ENCODE results near the gene LIG4.

LIG4 gene

GRCh38 chr13:108193806-108194205, 21.5 kb downstream of the LIG4 start:
- no peak for DNase-seq

DNA sequence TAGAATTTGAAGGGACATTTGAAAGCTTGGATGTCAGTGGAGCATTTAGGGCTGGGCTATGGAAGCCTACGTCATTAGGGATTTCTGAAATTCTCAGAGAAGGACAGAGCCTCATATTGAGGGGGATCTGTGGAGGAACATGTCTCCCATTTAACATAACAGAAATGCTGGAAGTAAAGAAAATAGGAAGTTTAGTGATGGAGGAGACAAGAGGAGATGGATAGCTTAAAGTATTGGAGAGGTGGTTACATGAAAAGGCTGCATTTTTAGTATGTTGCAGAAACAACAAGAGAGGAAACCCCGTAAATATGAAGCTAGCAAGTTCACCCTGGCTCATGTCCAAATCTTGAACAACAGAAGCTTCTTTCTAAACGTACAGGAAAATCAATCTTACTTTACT, 24.4 kb downstream of the LIG4 start:
- DNase-seq: no peak

- no peak for DNase-seq
Observed at GRCh38 chr13:108188260-108188659, 27.1 kb downstream of the LIG4 start.

DNA sequence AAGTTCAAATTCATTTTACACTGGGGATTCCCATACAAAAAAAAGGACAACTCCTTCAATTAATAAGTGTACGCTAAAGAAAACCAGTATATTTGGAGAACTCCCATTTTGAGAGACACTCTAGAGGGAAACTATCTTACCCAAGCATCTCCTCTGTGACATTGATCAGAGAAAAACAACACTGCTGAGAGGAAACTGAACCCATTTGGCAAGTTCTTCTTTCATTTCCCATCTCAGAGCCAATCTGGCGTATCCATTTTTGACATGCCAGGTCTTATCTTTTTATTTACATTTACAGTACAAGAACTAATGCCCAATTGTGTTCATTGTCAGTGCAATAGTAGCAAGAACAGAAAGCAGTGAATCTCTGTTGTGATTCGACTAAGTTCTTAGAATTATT, 30.1 kb downstream of the LIG4 start:
- DNase-seq: no peak

- no peak for DNase-seq
Observed at GRCh38 chr13:108182652-108183051, 32.7 kb downstream of the LIG4 start.

DNA sequence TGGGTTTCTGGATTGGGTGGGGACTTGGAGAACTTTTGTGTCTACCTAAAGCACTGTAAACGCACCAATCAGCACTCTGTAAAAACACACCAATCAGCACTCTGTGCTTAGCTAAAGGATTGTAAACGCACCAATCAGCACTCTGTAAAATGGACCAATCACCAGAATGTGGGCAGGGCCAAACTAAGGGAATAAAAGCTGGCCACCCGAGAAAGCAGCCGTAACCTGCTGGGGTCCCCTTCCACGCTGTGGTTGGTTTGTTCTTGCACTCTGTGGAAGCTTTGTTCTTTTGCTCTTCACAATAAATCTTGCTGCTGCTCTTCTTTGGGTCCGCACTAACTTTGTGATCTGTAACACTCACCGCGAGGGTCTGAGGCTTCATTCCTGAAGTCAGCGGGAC, 37.3 kb downstream of the LIG4 start:
- no peak for DNase-seq

DNA sequence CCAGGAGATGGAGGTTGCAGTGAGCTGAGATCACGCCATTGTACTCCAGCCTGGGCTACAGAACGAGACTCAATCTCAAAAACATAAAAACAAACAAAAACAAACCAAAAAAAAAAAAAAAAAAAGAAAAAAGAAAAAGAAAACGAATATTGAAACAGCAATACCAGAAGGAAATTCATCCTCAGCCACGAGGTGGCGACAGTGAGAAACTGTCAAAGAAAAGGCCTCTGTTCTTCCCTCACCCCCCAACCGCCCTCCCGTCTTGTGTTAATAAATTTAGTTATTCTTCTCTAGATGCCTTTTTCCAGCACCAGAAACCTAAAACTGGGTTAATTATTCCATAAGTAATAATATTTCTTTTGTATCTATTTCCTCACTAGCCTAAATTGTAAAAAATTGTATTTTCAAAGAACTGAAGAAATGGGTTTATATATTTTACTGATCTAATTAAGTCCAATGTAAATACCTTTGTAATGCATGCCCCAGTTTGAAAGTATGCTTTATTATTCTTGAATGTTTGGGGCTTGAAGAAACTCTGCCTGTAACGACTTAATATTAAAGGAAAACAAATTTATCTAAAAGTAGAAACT, 38.6 kb downstream of the LIG4 start:
- peak in 1 of 2 donors; percentile 66 for DNase-seq

DNA sequence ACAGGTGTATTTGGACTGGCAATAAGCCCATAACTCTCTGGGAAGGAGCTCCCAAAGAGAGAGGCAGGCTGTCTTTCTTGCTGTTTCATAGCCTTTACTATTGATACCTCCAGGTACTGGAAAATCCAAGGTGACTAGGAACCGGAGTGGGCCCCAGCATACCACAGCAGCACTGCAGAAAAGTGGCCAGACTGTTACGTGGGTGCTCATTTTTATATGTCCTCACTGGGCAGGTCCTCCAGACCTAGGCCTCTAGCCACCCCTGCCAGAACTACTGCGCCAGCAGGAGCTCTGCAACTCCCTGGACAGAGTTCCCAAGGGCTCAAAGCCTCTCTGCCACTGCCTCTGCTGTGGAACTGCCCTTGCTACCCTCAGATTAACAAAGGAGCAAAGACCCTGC, 46.4 kb downstream of the LIG4 start:
- no peak for DNase-seq

GRCh38 chr13:108166078-108166477, 49.3 kb downstream of the LIG4 start:
- no peak for DNase-seq

DNA sequence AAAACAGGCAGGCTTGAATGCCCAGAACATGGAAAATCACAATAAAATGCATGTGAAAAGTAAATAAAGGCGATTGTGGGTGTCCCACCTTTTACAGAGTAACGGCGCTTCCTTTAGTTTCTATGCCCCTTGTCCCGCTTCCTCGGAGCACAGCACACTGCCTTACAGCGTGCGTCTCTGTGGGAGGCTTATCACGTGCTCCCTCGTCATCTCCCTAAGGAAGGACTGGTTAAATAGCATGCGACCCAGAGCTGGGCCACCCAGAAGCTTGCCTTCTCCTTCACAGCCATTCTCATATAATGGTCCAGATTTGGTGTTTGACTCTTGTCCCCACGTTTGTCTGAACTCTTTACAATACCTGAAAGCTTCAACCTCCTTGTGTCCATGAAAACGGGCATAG, 56.6 kb downstream of the LIG4 start:
- no peak for DNase-seq
